Astrocyte of the spinal cord (primary cell): ENCODE results near the gene PLBD1.

Experiments
- DNase-seq: peaks from one replicate; pipeline ENCODE4 v3.0.0; 2011; ENCODE audit warnings: low read depth, low spot score
- H3K4me3 ChIP-seq: 2 replicates; pipeline ENCODE4 v1.5.1; 2011; ENCODE audit warnings: low read depth, mild to moderate bottlenecking, low read length, moderate library complexity
- CTCF ChIP-seq: IDR thresholded peaks from 2 replicates; pipeline ENCODE4 v1.5.1; 2012; ENCODE audit warnings: low read depth, mild to moderate bottlenecking, low read length, inconsistent platforms
- in situ Hi-C: cut with HindIII; loops from 2 replicates; pipeline ENCODE4 v1.10.0; 2017; ENCODE audit warnings: low sequenced_read_pairs

Gene PLBD1

GRCh38 chr12:14607568-14607967 lies 39.9 kb upstream of the PLBD1 start:
- H3K4me3 ChIP-seq, result no peak overlapping the region
- no peak for TF ChIP-seq CTCF
- in situ Hi-C loops, result no loop called here
- DNase-seq, result no peak

DNA sequence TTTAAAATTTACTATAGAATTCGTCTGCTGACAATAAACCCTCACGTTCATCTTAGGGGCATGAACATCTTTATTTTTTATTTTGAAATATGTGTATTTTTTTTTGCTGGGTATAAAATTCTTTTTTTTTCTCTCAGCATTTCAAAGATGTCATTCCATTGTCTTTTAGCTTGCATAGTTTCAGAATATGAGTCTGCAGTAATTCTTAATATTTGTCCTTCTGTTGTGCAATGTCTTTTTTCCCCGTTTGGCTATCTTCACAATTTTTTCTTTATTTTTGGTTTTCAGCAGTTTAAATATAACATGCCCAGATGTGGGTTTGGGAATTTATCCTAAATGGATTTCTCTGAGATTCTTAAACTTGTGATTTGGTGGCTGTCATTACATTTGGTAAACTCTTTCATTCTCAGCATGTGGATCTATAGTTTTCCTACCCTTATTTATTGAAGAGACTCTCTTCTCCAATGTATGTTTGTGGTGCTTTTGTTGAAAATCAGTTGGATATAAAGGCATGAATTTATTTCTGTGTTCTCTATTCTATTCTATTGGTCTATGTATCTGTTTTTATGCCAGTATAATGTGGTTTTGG lies 37.8 kb upstream of the PLBD1 start:
- DNase-seq, result no peak
- no peak for TF ChIP-seq CTCF

DNA sequence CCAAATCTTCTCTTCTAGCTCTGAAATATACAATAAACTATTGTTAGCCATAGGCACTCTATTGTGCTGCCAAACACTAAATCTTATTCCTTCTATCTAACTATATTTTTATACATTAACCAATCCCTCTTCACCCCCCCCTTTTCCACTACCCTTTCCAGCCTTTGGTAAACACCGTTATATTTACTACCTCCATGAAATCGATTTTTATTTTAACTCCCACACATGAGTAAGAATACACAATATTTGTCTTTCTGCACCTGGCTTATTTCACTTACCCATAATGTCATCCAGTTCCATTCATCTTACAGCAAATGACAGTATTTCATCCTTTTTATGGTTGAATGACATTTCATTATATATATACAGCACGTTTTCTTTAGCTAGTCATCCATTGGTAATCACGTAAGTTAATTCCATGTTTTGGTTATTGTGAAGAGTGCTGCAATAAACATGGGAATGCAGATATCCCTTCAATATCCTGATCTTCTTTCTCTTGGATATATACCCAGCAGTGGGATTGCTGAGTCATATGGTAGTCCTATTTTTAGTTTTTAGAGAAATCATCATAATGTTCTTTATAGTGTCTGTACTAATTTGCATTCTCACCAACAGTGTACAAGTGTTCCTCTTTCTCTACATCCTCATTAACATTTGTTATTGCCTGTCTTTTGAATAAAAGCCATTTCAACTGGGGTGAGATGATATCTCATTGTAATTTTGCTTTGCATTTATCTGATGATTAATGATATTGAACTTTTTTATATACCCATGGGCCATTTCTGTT lies 34.2 kb upstream of the PLBD1 start:
- TF ChIP-seq CTCF, result no peak
- H3K4me3 ChIP-seq, result no peak overlapping the region
- no peak for DNase-seq
- in situ Hi-C loops, result no loop called here

More for the DNA sequence above, 37.8 kb upstream of the PLBD1 start:
- in situ Hi-C loops, result no loop called here
- H3K4me3 ChIP-seq, result no peak overlapping the region

DNA sequence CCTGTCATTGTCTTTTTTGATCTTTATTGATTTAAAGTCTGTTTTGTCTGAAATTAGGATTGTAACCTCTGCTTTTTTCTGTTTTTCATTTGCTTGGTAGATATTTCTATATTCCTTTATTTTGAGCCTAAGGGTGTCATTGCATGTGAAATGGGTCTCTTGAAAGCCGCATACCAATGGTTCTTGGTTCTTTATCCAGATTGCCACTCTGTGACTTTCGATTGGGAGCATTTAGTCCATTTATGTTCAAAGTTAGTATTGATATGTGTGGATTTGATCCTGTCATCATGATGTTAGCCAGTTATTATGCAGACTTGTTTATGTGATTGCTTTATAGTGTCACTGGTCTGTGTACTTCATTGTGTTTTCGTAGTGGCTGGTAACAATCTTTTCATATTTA lies 29.8 kb upstream of the PLBD1 start:
- no peak for TF ChIP-seq CTCF
- no peak for DNase-seq
- in situ Hi-C loops, result no loop called here
- no peak overlapping the region for H3K4me3 ChIP-seq

DNA sequence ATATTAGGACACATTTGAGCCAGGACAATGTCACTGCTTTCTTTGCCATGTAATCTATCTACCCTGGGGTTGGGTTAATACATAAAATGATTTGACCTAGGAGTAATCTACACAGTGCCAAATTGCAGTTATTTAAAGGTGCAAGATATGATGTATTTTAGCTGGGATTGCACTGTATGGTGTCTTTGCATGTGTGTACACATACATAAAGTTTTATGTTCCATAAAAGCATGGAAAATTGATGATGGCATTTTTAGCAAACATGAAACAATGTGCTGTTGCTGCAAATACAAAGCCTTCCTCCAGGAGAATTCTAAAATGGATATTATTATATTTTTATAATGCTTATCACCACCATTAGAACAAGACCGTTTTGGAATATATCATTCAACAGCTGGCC lies 24.0 kb upstream of the PLBD1 start:
- in situ Hi-C loops, result no loop called here
- no peak for DNase-seq

More for the DNA sequence above, 24.0 kb upstream of the PLBD1 start:
- H3K4me3 ChIP-seq, result no peak overlapping the region
- no peak for TF ChIP-seq CTCF
